A673 (cell line): ENCODE results near the gene ZNF565. TPM values are rescaled to one million over a fixed set of nuclear protein-coding genes. Genes with fewer than 3 reads are reported as not detected.

ENCODE experiments used
- BruUV-seq: library from RNA; stranded (reverse); fragments of 400-500 nt; replicated peaks from 2 replicates; lab custom pipeline; 2021; lab: Mats Ljungman, UMichigan
- CTCF ChIA-PET: fragments of 300-600 bp; sonication (Branson Sonifier 250); formaldehyde crosslinking; loops from one replicate; lab custom pipeline; 2022; ENCODE audit warnings: antibody characterized with exemption; lab: Charles Lee
- POLR2A ChIA-PET: fragments of 300-600 bp; sonication (Branson Sonifier 250); formaldehyde crosslinking; loops from one replicate; lab custom pipeline; 2022; ENCODE audit warnings: antibody characterized with exemption; ENCODE audit not compliant: low non-redundant PET; lab: Charles Lee
- DNase-seq: peaks from one replicate; pipeline ENCODE4 v3.0.0-alpha.2; 2015; ENCODE audit warnings: low spot score
- H3K27ac ChIP-seq: fragments of 200-600 bp; sonication (generic); 2 replicates; pipeline ENCODE4 v1.5.1; 2016; ENCODE audit warnings: mixed run types, low read depth, mild to moderate bottlenecking, mixed read lengths, antibody characterized with exemption, low read length; ENCODE audit not compliant: poor library complexity, severe bottlenecking
- H3K27me3 ChIP-seq: fragments of 200-600 bp; sonication (generic); replicated peaks from 2 replicates; pipeline ENCODE4 v1.6.1; 2017; ENCODE audit warnings: mixed run types, low read depth, mild to moderate bottlenecking, mixed read lengths, antibody characterized with exemption, low read length; ENCODE audit not compliant: insufficient read depth, poor library complexity
- H3K36me3 ChIP-seq: fragments of 200-600 bp; sonication (generic); 2 replicates; pipeline ENCODE4 v1.6.1; 2016; ENCODE audit warnings: mixed run types, mild to moderate bottlenecking, mixed read lengths, antibody characterized with exemption, low read length; ENCODE audit not compliant: insufficient read depth, poor library complexity, severe bottlenecking
- H3K4me1 ChIP-seq: fragments of 200-600 bp; sonication (generic); 2 replicates; pipeline ENCODE4 v1.6.1; 2017; ENCODE audit warnings: mixed run types, mild to moderate bottlenecking, mixed read lengths, antibody characterized with exemption, low read length; ENCODE audit not compliant: insufficient read depth, poor library complexity, severe bottlenecking
- H3K4me3 ChIP-seq: fragments of 200-600 bp; sonication (generic); 2 replicates; pipeline ENCODE4 v1.5.1; 2016; ENCODE audit warnings: low read depth, mixed run types, mild to moderate bottlenecking, mixed read lengths, low read length; ENCODE audit not compliant: poor library complexity, severe bottlenecking
- H3K9me3 ChIP-seq: fragments of 200-600 bp; sonication (generic); 2 replicates; pipeline ENCODE4 v1.6.1; 2016; ENCODE audit warnings: mixed run types, low read depth, mild to moderate bottlenecking, mixed read lengths, antibody characterized with exemption, low read length; ENCODE audit not compliant: poor library complexity, severe bottlenecking
- CTCF ChIP-seq: fragments of 300-800, 200-600 bp; sonication (generic); conservative IDR thresholded peaks from 2 replicates; pipeline ENCODE4 v1.5.1; 2017; ENCODE audit warnings: low read depth, mild to moderate bottlenecking, antibody characterized with exemption, low read length, moderate library complexity, mixed read lengths
- EZH2 ChIP-seq: fragments of 200-600 bp; sonication (generic); IDR thresholded peaks from 2 replicates; pipeline ENCODE4 v1.6.1; 2017; ENCODE audit warnings: borderline replicate concordance, low read depth, mild to moderate bottlenecking, mixed read lengths, antibody characterized with exemption, low read length; ENCODE audit not compliant: poor library complexity, severe bottlenecking
- intact Hi-C: fragments of 100-400 bp; cut with micrococcal nuclease; formaldehyde crosslinking; loops from one replicate; pipeline ENCODE4 v1.10.0; 2022; ENCODE audit not compliant: unreplicated experiment
- total RNA-seq: library from RNA; stranded (reverse); gene quantifications from 2 replicates; pipeline ENCODE4 v1.2.3, GENCODE V29; 2021

The ZNF565 gene
- total RNA-seq, 1 experiment from 2014 or later, result 7.2 TPM

GRCh38 chr19:36160821-36161596 lies 53.5 kb downstream of the ZNF565 start:
- ChIA-PET CTCF (no interaction called here), POLR2A (no interaction called here)
- Histone ChIP-seq H3K27me3 (no peaks in the 10 kb centered on the region), H3K4me3 (no peak overlapping the region), H3K27ac (no peak overlapping the region), H3K9me3 (no peaks in the 10 kb centered on the region), H3K36me3 (no peaks in the 10 kb centered on the region), H3K4me1 (no peaks in the 10 kb centered on the region)
- no peak for TF ChIP-seq EZH2
- TF ChIP-seq CTCF, result no peak
- intact Hi-C loops, result no loop called here
- no TSS peak for BruUV-seq
- no peak for DNase-seq

- no peak for DNase-seq
- TF ChIP-seq EZH2, result no peak
- TF ChIP-seq CTCF, result no peak
- BruUV-seq, result no TSS peak
- Histone ChIP-seq H3K9me3 (no peaks in the 10 kb centered on the region), H3K36me3 (peaks cover 20% of the 10 kb centered on the region), H3K4me1 (no peaks in the 10 kb centered on the region), H3K27me3 (no peaks in the 10 kb centered on the region), H3K27ac (no peak overlapping the region), H3K4me3 (no peak overlapping the region)
- ChIA-PET CTCF (interaction anchor here (0.6 kb wide), 1 partner anchor 41 kb away, joined by 5 read pairs; no protein-coding TSS in a partner anchor), POLR2A (no interaction called here)
- intact Hi-C loops, result no loop called here
Measured at GRCh38 chr19:36153126-36153525, 61.3 kb downstream of the ZNF565 start.

- no peaks in the 10 kb centered on the region for H3K27me3 ChIP-seq
- peaks cover 25% of the 10 kb centered on the region for H3K36me3 ChIP-seq
- H3K4me1 ChIP-seq, result no peaks in the 10 kb centered on the region
- no peak for TF ChIP-seq CTCF
- TF ChIP-seq EZH2, result no peak
- intact Hi-C loops, result no loop called here
- ChIA-PET POLR2A (no interaction called here), CTCF (interaction anchor here (0.6 kb wide), 1 partner anchor 41 kb away, joined by 5 read pairs; no protein-coding TSS in a partner anchor)
- H3K9me3 ChIP-seq, result no peaks in the 10 kb centered on the region
- H3K27ac ChIP-seq, result no peak within 1 kb of the TSS
- no peak within 1 kb of the TSS for H3K4me3 ChIP-seq
- DNase-seq, result no peak
- no TSS peak for BruUV-seq
Measured at GRCh38 chr19:36152352-36153091, 61.9 kb downstream of the ZNF565 start, which contains the start of gene COX7A1. TSS of gene COX7A1 (minus strand) at chr19:36152447. CDS start at chr19:36152407, 40 bp downstream.
